GM23248 (cell line): Measurements from ENCODE around the gene ODAPH. TPM values are rescaled to one million over a fixed set of nuclear protein-coding genes. Genes with fewer than 3 reads are reported as not detected.
"Not testable (repeated sequence)": the region's sequence is repeated elsewhere in the genome, so short reads cannot be mapped to it uniquely, and the experiment has no call there.

Source experiments
- DNase-seq: peaks from one replicate; pipeline ENCODE4 v3.0.0-alpha.2; 2015
- H2AFZ ChIP-seq: fragments of 200-600 bp; sonication (generic); 2 replicates; pipeline ENCODE4 v1.6.1; 2016; ENCODE audit warnings: antibody characterized with exemption
- H3F3A ChIP-seq: fragments of 200-600 bp; sonication (generic); 2 replicates; pipeline ENCODE4 v1.6.1; 2016; ENCODE audit warnings: mild to moderate bottlenecking, antibody characterized with exemption, mixed run types; ENCODE audit not compliant: insufficient read depth
- H3K27ac ChIP-seq: fragments of 200-600 bp; sonication (generic); 2 replicates; pipeline ENCODE4 v1.5.1; 2016; ENCODE audit warnings: mild to moderate bottlenecking
- H3K27me3 ChIP-seq: fragments of 200-600 bp; sonication (generic); replicated peaks from 2 replicates; pipeline ENCODE4 v1.6.1; 2016; ENCODE audit warnings: mild to moderate bottlenecking; ENCODE audit not compliant: insufficient read depth
- H3K36me3 ChIP-seq: fragments of 200-600 bp; sonication (generic); 2 replicates; pipeline ENCODE4 v1.6.1; 2016; ENCODE audit warnings: low read depth, mild to moderate bottlenecking
- H3K4me1 ChIP-seq: fragments of 200-600 bp; sonication (generic); 2 replicates; pipeline ENCODE4 v1.6.1; 2016; ENCODE audit warnings: mild to moderate bottlenecking; ENCODE audit not compliant: insufficient read depth
- H3K4me2 ChIP-seq: fragments of 200-600 bp; sonication (generic); one replicate; pipeline ENCODE4 v1.6.1; 2016; ENCODE audit warnings: mild to moderate bottlenecking; ENCODE audit not compliant: unreplicated experiment
- H3K4me3 ChIP-seq: fragments of 200-600 bp; sonication (generic); 2 replicates; pipeline ENCODE4 v1.5.1; 2016; ENCODE audit warnings: mild to moderate bottlenecking
- H3K79me2 ChIP-seq: fragments of 200-600 bp; sonication (generic); 2 replicates; pipeline ENCODE4 v1.6.1; 2016; ENCODE audit warnings: mild to moderate bottlenecking; ENCODE audit not compliant: insufficient read depth
- H3K9ac ChIP-seq: fragments of 200-600 bp; sonication (generic); 2 replicates; pipeline ENCODE4 v1.6.1; 2016; ENCODE audit warnings: mild to moderate bottlenecking
- H3K9me2 ChIP-seq: fragments of 200-600 bp; sonication (generic); 2 replicates; pipeline ENCODE4 v1.6.1; 2016; ENCODE audit warnings: mixed run types, mild to moderate bottlenecking, moderate library complexity; ENCODE audit not compliant: insufficient read depth
- H3K9me3 ChIP-seq: fragments of 200-600 bp; sonication (generic); one replicate; pipeline ENCODE4 v1.6.1; 2017; ENCODE audit warnings: low read depth
- H4K20me1 ChIP-seq: fragments of 200-600 bp; sonication (generic); 2 replicates; pipeline ENCODE4 v1.6.0; 2016; ENCODE audit not compliant: insufficient read depth
- EZH2 ChIP-seq: fragments of 200-600 bp; sonication (generic); IDR thresholded peaks from 2 replicates; pipeline ENCODE4 v1.6.1; 2018; ENCODE audit warnings: antibody characterized with exemption, mild to moderate bottlenecking; ENCODE audit not compliant: insufficient read depth, poor library complexity, severe bottlenecking
- EZH2phosphoT487 ChIP-seq: fragments of 200-600 bp; sonication (generic); IDR thresholded peaks from 2 replicates; pipeline ENCODE4 v1.6.1; 2018; ENCODE audit warnings: antibody characterized with exemption, moderate library complexity, mild to moderate bottlenecking, low read depth; ENCODE audit not compliant: insufficient read depth
- WGBS, 2 experiments: methylation state at CpG; one replicate each; pipeline ENCODE4 v1.1.6; 2015 to 2017; ENCODE audit warnings: low lambda C conversion rate in 2 of 2, low coverage in 1 of 2; ENCODE audit errors: missing lambda C conversion rate in 2 of 2; 5-methylcytosine and 5-hydroxymethylcytosine counted together
- in situ Hi-C: fragments of 300-500 bp; cut with MboI; formaldehyde crosslinking; loops from 2 replicates; pipeline ENCODE4 v1.15.0; 2020
- polyA plus RNA-seq: library from polyadenylated mRNA; unstranded; fragments of >200 nt; fragmentation: Nextera tagmentation; extraction: Ambion mirVana; gene quantifications from 2 replicates; pipeline ENCODE4 v1.2.1, GENCODE V29; 2016
- total RNA-seq: library from RNA; depleted of rRNA; stranded (reverse); fragments of >200 nt; shearing (Covaris generic); gene quantifications from 2 replicates; pipeline ENCODE4 v1.2.3, GENCODE V29; 2014

The ODAPH gene
- total and polyA plus RNA-seq, 2 experiments from 2014 or later: not detected

GRCh38 chr4:75537308-75537707 lies 18.6 kb upstream of the ODAPH start:
- in situ Hi-C loops, H3K27ac ChIP-seq, DNase-seq, H3K27me3 ChIP-seq, H3K79me2 ChIP-seq, H3K9me2 ChIP-seq, H3K4me1 ChIP-seq, H3K4me3 ChIP-seq, H4K20me1 ChIP-seq, H3K9me3 ChIP-seq, H3K9ac ChIP-seq, H3F3A ChIP-seq, H2AFZ ChIP-seq, H3K36me3 ChIP-seq, H3K4me2 ChIP-seq: not testable (repeated sequence)
- 90 to 92% methylated on average over 6 of the region's 6 CpGs for WGBS, 2 experiments

- no peak overlapping the region for H3K4me2 ChIP-seq
- no peak overlapping the region for H3K4me3 ChIP-seq
- H3K9ac ChIP-seq: no peak overlapping the region
- no peaks in the 10 kb centered on the region for H3K9me3 ChIP-seq
- DNase-seq: peak; percentile 91
- H3K79me2 ChIP-seq: no peaks in the 10 kb centered on the region
- H3K4me1 ChIP-seq: peaks cover 30% of the 10 kb centered on the region
- H3K27me3 ChIP-seq: no peaks in the 10 kb centered on the region
- in situ Hi-C loops: no loop called here
- no peak overlapping the region for H2AFZ ChIP-seq
- H3K27ac ChIP-seq: peak overlapping the region; percentile 51
- peaks cover 27% of the 10 kb centered on the region for H3F3A ChIP-seq
- TF ChIP-seq EZH2phosphoT487: no peak
- no peak for TF ChIP-seq EZH2
- no peaks in the 10 kb centered on the region for H3K36me3 ChIP-seq
- no peaks in the 10 kb centered on the region for H4K20me1 ChIP-seq
- no peaks in the 10 kb centered on the region for H3K9me2 ChIP-seq
These were observed 13.0 kb upstream of the ODAPH start for GRCh38 chr4:75542824-75543223.

GRCh38 chr4:75544220-75544619 lies 11.6 kb upstream of the ODAPH start:
- H3K9ac ChIP-seq, H3K9me3 ChIP-seq, H3K9me2 ChIP-seq, DNase-seq, H3K4me2 ChIP-seq, H3K36me3 ChIP-seq, H4K20me1 ChIP-seq, H3K27ac ChIP-seq, H3K79me2 ChIP-seq, H2AFZ ChIP-seq, H3K4me3 ChIP-seq, in situ Hi-C loops, H3K27me3 ChIP-seq: not testable (repeated sequence)
- 88 to 89% methylated on average over 8 of the region's 8 CpGs for WGBS, 2 experiments
- H3F3A ChIP-seq: peaks cover 27% of the 10 kb centered on the region
- peaks cover 30% of the 10 kb centered on the region for H3K4me1 ChIP-seq

- Histone ChIP-seq H3F3A (peaks cover 27% of the 10 kb centered on the region), H3K79me2 (no peaks in the 10 kb centered on the region), H3K9ac (no peak overlapping the region), H3K9me2 (no peaks in the 10 kb centered on the region), H3K27me3 (no peaks in the 10 kb centered on the region), H4K20me1 (no peaks in the 10 kb centered on the region), H3K4me1 (peaks cover 30% of the 10 kb centered on the region), H3K4me2 (no peak overlapping the region), H2AFZ (no peak overlapping the region), H3K4me3 (no peak overlapping the region), H3K9me3 (no peaks in the 10 kb centered on the region), H3K36me3 (no peaks in the 10 kb centered on the region), H3K27ac (no peak overlapping the region)
- TF ChIP-seq EZH2phosphoT487 (no peak), EZH2 (no peak)
- in situ Hi-C loops: no loop called here
- DNase-seq: no peak
- 89 to 99% methylated on average over 3 of the region's 3 CpGs for WGBS, 2 experiments
These were observed 11.0 kb upstream of the ODAPH start for GRCh38 chr4:75544870-75545269.

GRCh38 chr4:75545526-75545925 lies 10.3 kb upstream of the ODAPH start:
- H3F3A ChIP-seq: peaks cover 27% of the 10 kb centered on the region
- H3K4me1 ChIP-seq: peaks cover 30% of the 10 kb centered on the region
- H3K9me3 ChIP-seq: no peaks in the 10 kb centered on the region
- H4K20me1 ChIP-seq: no peaks in the 10 kb centered on the region
- no peak overlapping the region for H3K27ac ChIP-seq
- H3K4me3 ChIP-seq: no peak overlapping the region
- H2AFZ ChIP-seq: no peak overlapping the region
- DNase-seq: peak; percentile 74
- H3K9ac ChIP-seq: no peak overlapping the region
- no peaks in the 10 kb centered on the region for H3K27me3 ChIP-seq
- in situ Hi-C loops: no loop called here
- no peaks in the 10 kb centered on the region for H3K79me2 ChIP-seq
- no peaks in the 10 kb centered on the region for H3K9me2 ChIP-seq
- no peaks in the 10 kb centered on the region for H3K36me3 ChIP-seq
- H3K4me2 ChIP-seq: no peak overlapping the region
- TF ChIP-seq EZH2 (no peak), EZH2phosphoT487 (no peak)
- 52 to 59% methylated on average over 5 of the region's 5 CpGs for WGBS, 2 experiments
